Activated T-cell treated with anti-CD3 and anti-CD28 coated beads, Interleukin-2, amount 50 U/mL, for 1 hour (primary cell): ENCODE data around the gene UBE2D2.

Experiments used
- DNase-seq: peaks from one replicate; pipeline ENCODE4 v3.0.0-alpha.2; 2020

Gene UBE2D2

GRCh38 chr5:139663207-139664085 is 102.3 kb downstream of the UBE2D2 start:
- no peak for DNase-seq

- no peak for DNase-seq
These were observed 103.1 kb downstream of the UBE2D2 start for GRCh38 chr5:139664086-139664693.

GRCh38 chr5:139664727-139665351 is 103.7 kb downstream of the UBE2D2 start:
- no peak for DNase-seq

- DNase-seq = no peak
These were observed 104.5 kb downstream of the UBE2D2 start for GRCh38 chr5:139665626-139666025.

GRCh38 chr5:139666551-139666950 is 105.4 kb downstream of the UBE2D2 start:
- no peak for DNase-seq

GRCh38 chr5:139667001-139667729 is 106.0 kb downstream of the UBE2D2 start:
- DNase-seq = no peak

GRCh38 chr5:139667730-139668063 is 106.6 kb downstream of the UBE2D2 start:
- DNase-seq = no peak

- DNase-seq = peak; percentile 43
These were observed 107.1 kb downstream of the UBE2D2 start for GRCh38 chr5:139668064-139668880.

- no peak for DNase-seq
These were observed 108.0 kb downstream of the UBE2D2 start for GRCh38 chr5:139668924-139669661.

GRCh38 chr5:139669662-139670368 is 108.7 kb downstream of the UBE2D2 start:
- peak; percentile 40 for DNase-seq

- DNase-seq = no peak
These were observed 109.4 kb downstream of the UBE2D2 start for GRCh38 chr5:139670369-139671095.

GRCh38 chr5:139671096-139671841 is 110.1 kb downstream of the UBE2D2 start:
- DNase-seq = no peak

GRCh38 chr5:139675213-139675612 is 114.1 kb downstream of the UBE2D2 start:
- no peak for DNase-seq

GRCh38 chr5:139675825-139676224 is 114.7 kb downstream of the UBE2D2 start:
- no peak for DNase-seq

- DNase-seq = no peak
These were observed 115.3 kb downstream of the UBE2D2 start for GRCh38 chr5:139676406-139676805.

- DNase-seq = no peak
These were observed 116.0 kb downstream of the UBE2D2 start for GRCh38 chr5:139676951-139677735.
